Retinal pigment epithelial cell (primary cell): ENCODE data around the gene RPS19.

ENCODE experiments used
- DNase-seq: peaks from one replicate; pipeline ENCODE4 v3.0.0-alpha.2; 2010; ENCODE audit warnings: low read depth
- H3K4me3 ChIP-seq: 2 replicates; pipeline ENCODE4 v1.5.1; 2011; ENCODE audit warnings: mild to moderate bottlenecking, low read length, control low read depth, moderate library complexity
- CTCF ChIP-seq: conservative IDR thresholded peaks from 2 replicates; pipeline ENCODE4 v1.5.1; 2011; ENCODE audit warnings: low read depth, low read length, control low read depth, inconsistent platforms

RPS19 gene

GRCh38 chr19:41821003-41821735 lies 38.9 kb upstream of the RPS19 start:
- no peak overlapping the region for H3K4me3 ChIP-seq
- peak; percentile 68 for TF ChIP-seq CTCF
- DNase-seq = no peak

- no peak for TF ChIP-seq CTCF
- no peak for DNase-seq
- no peak overlapping the region for H3K4me3 ChIP-seq
These were observed 21.9 kb upstream of the RPS19 start for GRCh38 chr19:41837981-41838708.

- TF ChIP-seq CTCF = no peak
- no peak for DNase-seq
- H3K4me3 ChIP-seq = no peak overlapping the region
These were observed 20.8 kb upstream of the RPS19 start for GRCh38 chr19:41839211-41839610.

- TF ChIP-seq CTCF = no peak
- no peak overlapping the region for H3K4me3 ChIP-seq
- no peak for DNase-seq
These were observed 16.7 kb upstream of the RPS19 start for GRCh38 chr19:41843371-41843770.

- no peak within 1 kb of the TSS for H3K4me3 ChIP-seq
- TF ChIP-seq CTCF = no peak
- no peak for DNase-seq
These were observed 15.5 kb upstream of the RPS19 start, which contains the start of gene LYPD4 for GRCh38 chr19:41844601-41845000. Gene LYPD4 (minus strand): TSS chr19:41844683. CDS start chr19:41839285, 5,398 bp downstream.

- DNase-seq = no peak
- H3K4me3 ChIP-seq = no peak within 1 kb of the TSS
- TF ChIP-seq CTCF = no peak
These were observed 15.2 kb upstream of the RPS19 start, which contains the start of gene DMRTC2 for GRCh38 chr19:41845001-41845050. Gene DMRTC2 (plus strand): TSS chr19:41845042. CDS start chr19:41847429, 2,387 bp downstream.

- DNase-seq = no peak
- no peak overlapping the region for H3K4me3 ChIP-seq
- no peak for TF ChIP-seq CTCF
These were observed 14.9 kb upstream of the RPS19 start for GRCh38 chr19:41845051-41845590.
